Endothelial cell of umbilical vein (primary cell): ENCODE measurements around the gene NAPA. TPM values are rescaled to one million over a fixed set of nuclear protein-coding genes. Genes with fewer than 3 reads are reported as not detected.

ENCODE experiments used
- BruUV-seq: library from RNA; stranded (reverse); fragments of 400-500 nt; replicated peaks from 2 replicates; lab custom pipeline; 2021; lab: Mats Ljungman, UMichigan
- CTCF ChIA-PET: fragments of 300-600, 350-600 bp; sonication (Branson Sonifier 250); formaldehyde crosslinking; loops from one replicate; lab custom pipeline; 2021; ENCODE audit warnings: antibody characterized with exemption, inconsistent platforms; lab: Charles Lee
- POLR2A ChIA-PET: fragments of 300-600, 350-600 bp; sonication (Branson Sonifier 250); formaldehyde crosslinking; loops from one replicate; lab custom pipeline; 2021; ENCODE audit warnings: antibody characterized with exemption, inconsistent platforms; lab: Charles Lee
- DNase-seq: peaks from one replicate; pipeline ENCODE4 v3.0.0-alpha.2; 2011; ENCODE audit warnings: low read depth, low spot score
- FAIRE-seq: peaks from 2 replicates; lab custom pipeline; 2011; peaks lifted over from hg19 to GRCh38; lab: Jason Lieb, UNC
- H2AFZ ChIP-seq: 2 replicates; pipeline ENCODE4 v1.6.0; 2012; ENCODE audit warnings: low read depth, low read length, control low read depth, inconsistent platforms
- H3K27ac ChIP-seq: 2 replicates; pipeline ENCODE4 v1.5.1; 2011; ENCODE audit warnings: low read depth, mild to moderate bottlenecking, control low read depth, low read length, moderate library complexity; ENCODE audit not compliant: insufficient read depth
- H3K27me3 ChIP-seq, 2 experiments: 2 replicates each; pipeline versions ENCODE4 v1.6.0 to v1.6.1; 2011; ENCODE audit warnings: low read length in 2 of 2, mixed read lengths in 1 of 2; ENCODE audit not compliant: control insufficient read depth in 2 of 2, insufficient read depth in 2 of 2
- H3K36me3 ChIP-seq, 2 experiments: 2 replicates in 1 of 2; 3 replicates in 1 of 2; pipeline ENCODE4 v1.5.1; 2011; ENCODE audit warnings: low read length in 2 of 2, mild to moderate bottlenecking in 1 of 2, moderate library complexity in 1 of 2; ENCODE audit not compliant: control insufficient read depth in 2 of 2, insufficient read depth in 2 of 2; ENCODE audit errors: extremely low read depth in 1 of 2
- H3K4me1 ChIP-seq: 3 replicates; pipeline ENCODE4 v1.5.1; 2011; ENCODE audit warnings: mild to moderate bottlenecking, low read length; ENCODE audit not compliant: control insufficient read depth, insufficient read depth; ENCODE audit errors: extremely low read depth
- H3K4me2 ChIP-seq: 2 replicates; pipeline ENCODE4 v1.6.1; 2011; ENCODE audit warnings: low read length, control low read depth, mixed read lengths; ENCODE audit not compliant: insufficient read depth
- H3K4me3 ChIP-seq, 3 experiments: fragments of 200-600 bp in 1 of 3; sonication (generic), shearing (Covaris generic) in 1 of 3; replicated peaks in 1 of 3; 2 replicates each; pipeline ENCODE4 v1.5.1; 2011 to 2016; ENCODE audit warnings: control low read depth in 3 of 3, low read length in 3 of 3, mild to moderate bottlenecking in 2 of 3, inconsistent platforms in 1 of 3, low read depth in 1 of 3, moderate library complexity in 1 of 3; ENCODE audit not compliant: insufficient read depth in 1 of 3
- H3K79me2 ChIP-seq: 2 replicates; pipeline ENCODE4 v1.6.0; 2012; ENCODE audit warnings: low read length, inconsistent platforms; ENCODE audit not compliant: control insufficient read depth, insufficient read depth
- H3K9ac ChIP-seq: replicated peaks from 2 replicates; pipeline ENCODE3; 2011; ENCODE audit warnings: low read length, control low read depth; ENCODE audit not compliant: insufficient read depth; ENCODE audit errors: extremely low read depth
- H3K9me1 ChIP-seq: replicated peaks from 3 replicates; pipeline ENCODE4 v1.6.0; 2011; ENCODE audit warnings: mild to moderate bottlenecking, low read length; ENCODE audit not compliant: control insufficient read depth, insufficient read depth; ENCODE audit errors: extremely low read depth
- H3K9me3 ChIP-seq: replicated peaks from 2 replicates; pipeline ENCODE4 v1.5.1; 2012; ENCODE audit warnings: low read length, inconsistent platforms; ENCODE audit not compliant: control insufficient read depth, insufficient read depth
- H4K20me1 ChIP-seq: replicated peaks from 2 replicates; pipeline ENCODE3; 2011; ENCODE audit warnings: mild to moderate bottlenecking, low read length; ENCODE audit not compliant: control insufficient read depth, insufficient read depth; ENCODE audit errors: extremely low read depth
- FOS ChIP-seq: IDR thresholded peaks from 2 replicates; pipeline ENCODE4 v1.6.1; 2011; ENCODE audit warnings: mild to moderate bottlenecking, low read length, moderate library complexity, borderline replicate concordance; ENCODE audit not compliant: insufficient read depth
- GATA2 ChIP-seq: IDR thresholded peaks from 2 replicates; pipeline ENCODE4 v1.7.0; 2011; ENCODE audit warnings: low read depth, mild to moderate bottlenecking, moderate library complexity, mixed read lengths, low read length; ENCODE audit not compliant: insufficient read length, insufficient read depth
- MAX ChIP-seq: IDR thresholded peaks from 2 replicates; pipeline ENCODE4 v1.6.1; 2011; ENCODE audit not compliant: insufficient read depth, insufficient read length
- MYC ChIP-seq: IDR thresholded peaks from one replicate; pipeline ENCODE4 v1.6.1; 2011; ENCODE audit warnings: mild to moderate bottlenecking, low read depth, low read length
- POLR2A ChIP-seq: IDR thresholded peaks from 2 replicates; pipeline ENCODE4 v1.6.1; 2012; ENCODE audit warnings: low read depth, mild to moderate bottlenecking, control low read depth, low read length
- dilution Hi-C: fragments of 300-500 bp; cut with MboI; formaldehyde crosslinking; loops from one replicate; pipeline ENCODE4 v1.15.0; 2019; ENCODE audit warnings: low sequenced_read_pairs; ENCODE audit not compliant: extremely low pct_ligation_motif_present
- intact Hi-C: fragments of 100-400 bp; cut with micrococcal nuclease; formaldehyde crosslinking; loops from one replicate; pipeline ENCODE4 v1.10.0; 2022
- polyA plus RNA-seq, 4 experiments: library from polyadenylated mRNA; depleted of rRNA in 3 of 4; stranded (reverse) in 3 of 4; unstranded in 1 of 4; fragments of >200 nt; gene quantifications; 2 replicates each; pipeline versions ENCODE4 v1.2.1 to v1.2.3, GENCODE V29; 2011 to 2012; ENCODE audit warnings: missing spikeins in 1 of 4
- total RNA-seq: library from RNA; stranded (reverse); gene quantifications from 2 replicates; pipeline ENCODE4 v1.2.3, GENCODE V29; 2021

Gene NAPA
- total and polyA plus RNA-seq, 2 donors (not counting 3 experiments of a cell fraction or from before 2014, with no cell fraction given): 107 to 154 TPM

- TF ChIP-seq MAX: no peak
- no peak for FAIRE-seq
- dilution Hi-C loops (no loop called here), intact Hi-C loops (no loop called here)
- no peak for DNase-seq
- H3K79me2 ChIP-seq: no peaks in the 10 kb centered on the region
- no peaks in the 10 kb centered on the region for H4K20me1 ChIP-seq
- no peak overlapping the region for H2AFZ ChIP-seq
- no peak overlapping the region for H3K9ac ChIP-seq
- H3K27me3 ChIP-seq: peaks cover 8 to 19% of the 10 kb centered on the region in 2 experiments
- ChIA-PET POLR2A (no interaction called here), CTCF (interaction anchor here (1.1 to 2.0 kb wide), 3 partner anchors 12 to 112 kb away, joined by 3 to 7 read pairs (median 3); no protein-coding TSS in a partner anchor)
- no peak overlapping the region for H3K4me3 ChIP-seq
- no peak overlapping the region for H3K4me2 ChIP-seq
- no TSS peak for BruUV-seq
- H3K36me3 ChIP-seq: no peaks in the 10 kb centered on the region
- H3K27ac ChIP-seq: no peak overlapping the region
- H3K4me1 ChIP-seq: peaks cover 2% of the 10 kb centered on the region
- no peaks in the 10 kb centered on the region for H3K9me1 ChIP-seq
- no peaks in the 10 kb centered on the region for H3K9me3 ChIP-seq
These were observed 34.5 kb upstream of the NAPA start for GRCh38 chr19:47549261-47549862.

- Histone ChIP-seq H3K9me1 (no peaks in the 10 kb centered on the region), H3K27me3 (peaks cover 11 to 19% of the 10 kb centered on the region in 2 experiments), H3K4me2 (no peak overlapping the region), H3K36me3 (no peaks in the 10 kb centered on the region), H3K9ac (no peak overlapping the region), H4K20me1 (no peaks in the 10 kb centered on the region), H3K9me3 (no peaks in the 10 kb centered on the region), H3K79me2 (no peaks in the 10 kb centered on the region), H3K27ac (no peak overlapping the region), H2AFZ (no peak overlapping the region), H3K4me3 (no peak overlapping the region), H3K4me1 (peaks cover 2% of the 10 kb centered on the region)
- intact Hi-C loops (no loop called here), dilution Hi-C loops (no loop called here)
- BruUV-seq: no TSS peak
- TF ChIP-seq GATA2 (no peak), FOS (no peak), POLR2A (no peak), MYC (no peak)
- no peak for FAIRE-seq
- ChIA-PET POLR2A (no interaction called here), CTCF (interaction anchor here (1.2 kb wide), 1 partner anchor 32 kb away, joined by 5 read pairs; the partner anchor contains the start of gene NAPA)
- DNase-seq: no peak
These were observed 32.3 kb upstream of the NAPA start for GRCh38 chr19:47547199-47547598.
